SHP77 treated with DMSO at 0.1 percent for 48 hours (cell line): ENCODE results near the gene AHCTF1.

ENCODE experiments used
- DNase-seq: peaks from one replicate; lab custom pipeline; 2025; lab: John Stamatoyannopoulos, UW

The AHCTF1 gene

DNA sequence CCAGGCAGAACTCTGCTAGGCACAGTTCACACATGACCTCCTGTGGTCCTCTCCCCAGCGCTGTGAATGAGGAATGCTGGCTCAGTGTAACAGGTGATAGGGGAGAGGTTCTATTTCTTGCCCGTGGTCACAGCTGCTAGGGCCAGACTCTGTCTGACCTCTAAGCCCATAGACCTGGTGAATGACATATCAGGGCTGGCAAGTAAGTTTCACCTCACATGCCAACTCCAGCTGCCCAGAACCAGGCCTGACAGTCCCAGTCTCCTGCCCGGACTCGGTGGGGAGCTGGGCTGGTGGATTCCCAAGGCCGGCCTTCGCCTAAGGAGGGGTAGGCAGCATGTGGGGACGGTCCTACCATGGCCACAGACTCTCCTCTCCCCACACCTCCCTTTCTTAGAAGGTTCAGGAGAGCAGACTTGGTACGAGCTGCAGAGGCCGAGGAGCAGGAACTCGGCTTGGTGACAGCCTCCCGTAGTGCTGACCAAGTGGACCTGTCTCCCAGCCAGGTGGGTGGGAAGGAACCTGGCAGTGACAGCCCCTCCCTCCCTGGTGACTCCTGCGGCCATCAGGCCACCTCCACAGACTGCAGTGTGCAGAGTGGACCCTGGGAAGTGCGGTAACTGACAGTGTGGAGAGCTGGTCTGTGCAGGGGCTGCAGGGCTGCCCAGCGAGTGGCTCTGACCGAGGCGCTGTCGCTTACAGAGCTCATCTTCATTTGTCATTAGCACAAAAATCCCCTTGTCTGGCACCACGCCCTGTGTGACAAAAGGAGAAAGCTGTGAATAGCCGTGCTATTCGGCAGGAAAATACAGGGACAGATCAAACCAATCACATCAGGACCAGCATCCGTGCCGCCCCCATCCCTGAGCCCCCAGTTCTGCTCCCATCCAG lies 132.9 kb downstream of the AHCTF1 start:
- no peak for DNase-seq

DNA sequence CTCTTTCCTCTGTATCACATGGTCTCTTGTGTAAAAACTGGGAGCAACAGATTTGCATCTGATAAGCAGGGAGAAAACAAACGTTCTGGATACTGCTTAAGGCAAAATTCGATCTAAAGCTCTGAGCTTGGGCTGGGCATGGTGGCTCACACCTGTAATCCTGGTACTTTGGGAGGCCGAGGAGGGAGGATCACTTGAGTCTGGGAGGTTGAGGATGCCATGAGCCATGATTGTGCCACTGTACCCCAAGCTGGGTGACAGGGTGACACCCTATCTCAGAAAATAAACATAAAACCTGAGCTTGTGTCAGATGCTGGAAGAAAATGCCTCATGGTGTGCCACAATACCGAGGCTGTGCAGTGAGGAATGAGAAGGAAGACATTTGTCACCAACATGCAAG lies 133.6 kb downstream of the AHCTF1 start:
- DNase-seq = no peak

DNA sequence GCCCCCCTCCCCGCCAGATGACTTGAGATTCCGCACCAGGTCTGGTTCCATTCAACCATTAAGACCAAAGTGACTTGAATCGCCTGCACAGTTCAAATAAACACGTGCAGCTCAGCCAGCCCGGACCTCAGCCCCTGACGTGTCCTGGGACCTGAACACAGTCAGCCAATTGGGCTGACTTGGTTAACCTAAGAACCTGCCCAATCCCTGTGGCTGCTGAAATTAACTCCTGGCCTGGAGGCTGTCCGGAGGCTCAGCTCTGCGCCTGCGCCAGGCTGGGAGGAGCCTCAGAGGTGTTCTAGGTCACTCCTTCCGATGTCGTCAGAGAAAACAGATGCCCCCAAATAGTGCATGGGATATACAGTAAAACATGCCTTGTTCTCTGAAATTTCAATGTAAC lies 134.2 kb downstream of the AHCTF1 start:
- DNase-seq = no peak

DNA sequence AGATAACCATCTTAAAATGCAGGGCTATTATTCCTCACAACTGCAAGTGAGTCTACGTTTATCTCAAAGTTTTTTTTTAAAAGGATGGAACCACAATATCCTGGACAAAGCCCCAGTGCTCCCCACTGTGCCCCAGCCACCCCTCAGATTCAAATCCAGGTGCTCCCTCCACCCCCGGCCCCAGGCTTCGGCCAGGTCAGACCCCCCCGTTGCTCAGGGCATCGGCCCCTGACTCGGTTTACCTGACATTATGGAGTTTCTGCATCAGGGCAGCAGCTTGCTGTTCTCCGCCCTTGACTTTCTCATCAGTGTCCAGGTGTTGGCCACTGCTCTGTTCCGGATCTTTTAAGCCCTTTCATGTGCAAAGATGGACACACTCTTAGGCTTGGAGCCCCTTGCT lies 134.6 kb downstream of the AHCTF1 start:
- DNase-seq = no peak

DNA sequence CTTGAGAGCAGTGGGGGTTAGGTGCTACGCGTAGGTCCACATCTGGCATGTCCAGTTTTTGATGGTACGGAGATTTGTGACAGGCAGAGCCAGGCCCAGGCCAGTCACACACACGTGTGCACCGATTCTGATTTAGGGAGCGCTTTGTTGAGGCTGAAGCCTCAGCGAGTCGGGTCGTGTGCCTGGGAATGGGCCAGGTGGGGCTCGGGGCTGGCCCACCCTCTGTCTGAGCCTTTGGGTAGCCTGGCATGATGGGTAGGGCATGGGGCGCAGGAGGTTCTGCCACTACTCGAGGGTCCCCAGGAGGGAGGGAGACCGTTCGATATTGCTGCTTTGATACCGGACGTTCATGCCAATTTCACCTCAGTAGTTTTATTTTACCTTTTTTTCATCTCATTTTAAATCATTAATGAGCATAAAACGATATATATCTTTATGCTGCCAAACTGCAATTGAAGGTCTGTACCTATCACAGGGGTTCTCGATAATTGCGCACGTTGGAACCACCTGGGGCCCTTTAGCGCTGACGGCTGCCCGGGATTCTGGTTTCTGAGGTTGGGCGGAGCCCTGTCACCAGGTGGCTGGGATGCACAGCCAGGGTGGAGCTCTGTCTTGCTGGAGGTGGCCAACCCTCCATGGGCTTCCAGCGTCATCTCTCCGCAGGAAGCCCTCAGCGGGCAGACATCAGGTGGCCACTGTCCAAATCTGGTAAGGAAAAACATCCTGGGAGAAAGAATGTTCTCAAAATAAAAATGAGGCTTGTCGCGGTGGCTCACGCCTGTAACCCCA lies 135.6 kb downstream of the AHCTF1 start:
- DNase-seq = no peak

DNA sequence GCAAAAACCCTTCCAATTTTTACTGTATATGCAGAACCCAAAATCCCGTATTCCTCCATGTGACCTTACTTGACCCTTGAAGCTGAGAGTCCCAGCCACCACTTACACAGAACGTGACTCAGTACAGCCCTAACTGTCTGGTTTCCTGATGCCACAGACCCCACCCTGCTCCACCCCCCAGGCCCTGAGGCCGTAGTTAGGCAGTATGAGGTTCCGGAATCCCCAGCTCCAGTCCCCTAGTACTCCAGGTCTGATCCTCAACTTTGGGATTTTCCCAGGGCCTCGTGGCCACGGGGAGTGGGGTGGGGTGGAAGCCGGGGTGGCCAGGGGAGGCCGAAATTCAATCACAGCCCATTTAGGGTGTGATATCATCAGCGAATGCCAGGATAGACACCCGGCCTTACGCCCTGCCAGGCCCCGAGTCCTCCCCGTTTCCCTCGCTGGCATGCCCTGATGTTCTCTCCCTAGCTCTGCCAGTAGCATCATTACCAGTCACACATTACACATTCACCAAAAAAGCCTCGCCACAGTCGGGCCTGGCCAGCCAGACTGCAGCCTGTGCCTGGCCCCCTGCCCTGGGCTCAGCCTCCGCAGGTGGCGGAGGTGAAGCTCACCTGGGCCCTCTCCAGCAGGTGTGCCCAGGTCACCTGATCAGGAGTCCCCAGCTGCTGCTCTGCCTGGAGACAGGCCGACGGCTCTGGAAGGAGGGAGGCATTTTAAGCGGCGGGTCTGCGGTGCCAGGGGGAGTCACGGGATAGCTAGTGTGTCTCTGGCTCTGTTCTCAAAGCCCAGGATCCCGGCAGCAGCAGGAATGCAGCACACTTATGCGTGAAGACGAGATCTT lies 136.7 kb downstream of the AHCTF1 start:
- DNase-seq = no peak

DNA sequence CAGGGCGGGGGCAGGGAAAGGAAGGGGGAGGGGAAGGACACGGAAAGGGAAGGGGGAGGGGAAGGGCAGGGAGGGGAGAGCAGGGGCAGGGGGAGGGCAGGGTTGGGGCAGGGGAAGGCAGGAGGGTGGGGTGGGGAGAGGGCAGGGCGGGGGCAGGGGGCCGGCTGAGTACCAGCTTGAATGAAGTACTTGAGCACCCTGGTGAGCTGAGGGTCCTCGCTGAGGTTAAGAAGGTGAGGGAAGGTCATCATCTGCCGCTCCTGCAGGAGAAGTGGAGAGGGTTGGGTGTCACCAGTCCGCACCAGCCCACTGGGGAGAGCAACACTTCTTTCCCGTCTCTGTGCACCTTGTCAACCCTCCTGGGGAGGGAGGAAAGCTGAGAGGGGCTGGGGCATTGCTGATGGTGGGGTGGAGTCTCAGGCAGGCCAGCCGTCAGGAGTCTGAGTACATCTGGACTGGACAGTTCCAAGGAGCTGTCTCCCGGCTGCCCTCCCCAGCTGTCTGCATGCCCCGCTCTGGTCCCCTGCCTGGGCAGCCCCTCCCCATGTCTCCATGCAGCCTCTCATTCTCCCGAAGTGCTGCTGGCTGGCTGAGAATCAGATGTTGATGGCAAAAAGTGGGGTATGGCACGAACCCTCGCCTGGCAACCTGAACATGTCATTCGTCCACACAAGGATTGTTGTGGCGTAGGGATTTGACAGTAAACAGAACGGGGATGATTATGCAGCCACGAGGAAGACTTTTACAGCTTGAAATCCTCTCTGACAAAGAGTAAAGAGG lies 137.5 kb downstream of the AHCTF1 start:
- DNase-seq = no peak

DNA sequence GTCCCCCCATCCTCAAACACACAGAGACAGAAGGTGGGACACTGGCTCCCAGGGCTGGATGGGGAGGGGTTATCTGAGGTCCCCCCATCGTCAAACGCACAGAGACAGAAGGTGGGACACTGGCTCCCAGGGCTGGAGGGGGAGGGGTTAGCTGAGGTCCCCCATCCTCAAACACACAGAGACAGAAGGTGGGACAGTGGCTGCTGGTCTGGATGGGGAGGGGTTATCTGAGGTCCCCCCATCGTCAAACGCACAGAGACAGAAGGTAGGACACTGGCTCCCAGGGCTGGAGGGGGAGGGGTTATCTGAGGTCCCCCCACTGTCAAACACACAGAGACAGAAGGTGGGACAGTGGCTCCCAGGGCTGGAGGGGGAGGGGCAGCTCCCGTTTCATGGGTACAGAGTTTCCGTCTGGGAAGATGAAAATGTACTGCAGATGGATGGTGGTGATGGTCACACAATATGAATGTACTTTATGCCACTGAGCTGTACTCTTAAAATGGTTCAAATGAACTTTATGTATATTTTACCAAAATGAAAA lies 138.3 kb downstream of the AHCTF1 start:
- no peak for DNase-seq

DNA sequence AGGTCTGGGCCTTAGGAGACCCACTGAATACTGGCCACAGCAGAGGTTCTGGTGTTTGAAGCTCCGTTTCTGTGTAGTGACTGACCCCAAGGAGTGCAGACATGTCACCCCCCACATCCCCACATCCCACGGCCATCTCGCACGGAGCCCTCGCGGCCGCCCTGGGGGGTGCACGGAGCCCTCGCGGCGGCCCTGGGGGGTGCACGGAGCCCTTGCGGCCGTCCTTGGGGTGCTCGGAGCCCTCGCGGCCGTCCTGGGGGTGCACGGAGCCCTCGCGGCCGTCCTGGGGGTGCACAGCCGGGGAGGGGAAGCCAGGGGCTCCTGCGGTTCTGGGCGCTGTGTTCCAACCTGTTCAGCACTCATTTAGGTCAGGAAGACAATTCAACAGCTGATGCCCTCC lies 139.1 kb downstream of the AHCTF1 start:
- no peak for DNase-seq

DNA sequence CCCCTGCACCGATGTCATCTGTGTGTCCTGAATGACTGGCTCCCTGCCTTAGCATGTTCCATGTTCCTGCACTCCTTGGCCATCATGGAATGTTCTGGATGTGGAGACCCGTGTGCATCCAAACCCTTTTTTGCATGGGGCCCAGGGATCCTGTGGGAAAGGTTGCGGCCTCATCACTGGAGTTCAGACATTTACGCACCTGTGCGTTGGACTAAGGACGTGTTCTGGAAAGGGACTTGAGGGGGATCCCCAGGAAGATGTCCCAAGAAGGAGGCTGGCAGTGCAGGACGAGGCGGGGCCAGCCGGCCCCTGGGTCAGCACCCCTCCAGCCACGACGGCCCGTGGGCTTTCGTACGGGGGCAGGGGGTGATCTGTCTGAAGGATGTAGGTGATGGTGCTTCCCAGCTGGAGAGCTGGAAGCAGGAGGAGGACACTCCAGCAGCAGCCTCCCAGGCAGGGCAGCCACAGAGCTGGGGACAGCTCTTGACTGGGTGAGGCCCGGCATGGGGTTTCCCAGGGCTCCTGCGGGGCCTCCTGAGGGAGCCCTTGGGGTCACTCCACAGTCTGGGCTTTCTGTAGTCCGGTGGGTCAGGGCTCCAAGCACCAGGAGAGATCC lies 140.3 kb downstream of the AHCTF1 start:
- DNase-seq = no peak

DNA sequence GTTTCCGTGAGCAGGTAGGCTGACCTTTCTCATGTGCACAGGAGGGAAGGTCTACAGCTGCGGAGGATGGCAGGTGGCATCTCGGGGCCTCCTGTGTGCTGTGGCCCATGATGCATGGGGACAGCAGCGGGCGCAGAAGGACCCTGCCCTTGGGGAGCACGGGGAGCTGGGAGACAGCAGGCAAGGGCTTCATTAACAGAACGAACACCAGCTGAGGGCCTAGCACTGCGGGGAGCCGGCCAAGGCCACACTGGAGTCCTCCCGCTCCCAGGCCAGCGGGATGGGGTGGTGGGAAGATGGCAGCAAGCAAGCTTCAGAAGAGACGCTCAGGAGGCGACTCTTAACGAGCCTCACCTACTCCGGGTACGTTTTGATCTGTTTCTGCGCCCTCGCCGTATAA lies 140.9 kb downstream of the AHCTF1 start:
- DNase-seq = no peak

DNA sequence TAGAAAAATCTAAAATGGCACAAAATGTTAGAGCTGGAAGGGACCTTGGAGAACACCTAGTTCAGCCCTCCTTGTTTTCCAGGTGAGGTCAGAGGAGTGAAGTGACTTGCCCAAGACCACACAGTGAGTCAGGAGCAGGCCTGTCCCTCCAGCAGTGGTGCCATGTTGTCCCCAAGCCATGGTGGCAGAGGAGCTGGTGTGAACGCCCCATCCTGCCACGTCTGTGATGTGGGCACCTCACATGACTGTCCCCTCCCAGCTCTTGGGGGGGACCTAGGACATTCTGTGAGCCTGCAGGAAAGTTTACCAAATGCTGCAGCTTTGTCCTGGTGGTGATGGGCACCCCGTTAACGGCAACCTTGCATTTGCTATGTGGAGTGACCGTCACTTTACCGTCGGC lies 141.4 kb downstream of the AHCTF1 start:
- no peak for DNase-seq

DNA sequence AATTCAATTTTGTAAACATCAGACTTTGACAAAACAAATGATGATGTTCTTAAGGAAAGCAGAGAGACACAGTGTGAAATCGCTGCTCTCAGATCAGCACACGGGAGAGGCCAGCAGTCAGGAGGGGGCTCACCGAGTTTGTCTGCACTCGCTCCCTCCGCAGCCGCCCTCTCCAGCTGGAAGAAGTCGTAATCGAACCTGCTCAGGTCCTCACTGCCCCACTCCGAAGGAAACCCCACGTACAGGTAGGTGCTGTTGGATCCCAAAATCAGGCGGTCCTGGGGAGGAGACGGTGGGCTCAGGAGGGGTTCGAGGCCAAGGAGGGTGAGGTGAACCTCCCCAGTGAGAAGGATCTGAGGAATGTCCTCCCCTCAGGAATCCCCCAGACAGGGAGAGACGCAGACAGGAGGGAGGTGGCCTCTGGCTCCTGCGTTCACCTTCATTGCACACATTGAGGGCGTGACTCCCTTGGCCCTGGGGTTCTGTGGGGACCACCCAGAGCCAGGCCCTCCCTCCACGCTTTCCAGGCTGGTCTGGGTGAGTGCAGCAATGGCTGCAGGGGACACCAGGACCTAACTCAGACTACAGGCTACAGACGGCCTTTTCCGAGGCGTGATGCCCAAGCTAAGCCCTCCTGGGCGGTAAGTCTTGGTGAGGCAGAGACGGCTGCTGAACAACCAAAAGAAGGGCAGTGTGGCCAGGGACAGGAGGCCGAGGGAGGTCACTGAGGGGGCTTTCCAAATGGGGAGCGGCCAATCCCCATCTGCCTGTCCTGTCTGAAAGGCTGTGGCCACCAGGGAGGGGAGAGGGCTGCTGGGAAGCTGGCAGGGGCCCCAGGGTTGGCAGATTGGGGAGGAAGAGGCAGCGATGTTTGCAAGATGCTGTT lies 142.1 kb downstream of the AHCTF1 start:
- DNase-seq = no peak
